Breast epithelium (tissue), 4 donors: ENCODE results near the gene IFT57. TPM values are rescaled to one million over a fixed set of nuclear protein-coding genes. Genes with fewer than 3 reads are reported as not detected.

Experiments
- DNase-seq, 2 donors: peaks; one replicate each; pipeline ENCODE4 v3.0.0-alpha.2; 2019; ENCODE audit warnings: low spot score in 2 of 2
- H3K27ac ChIP-seq, 2 donors: fragments of 200-600 bp; sonication (generic) in 1 of 2; one replicate each; pipeline ENCODE4 v1.5.1; 2016 to 2019; ENCODE audit warnings: mild to moderate bottlenecking in 1 of 2
- H3K27me3 ChIP-seq, 2 donors: fragments of 200-600 bp; sonication (generic) in 1 of 2; one replicate each; pipeline versions ENCODE4 v1.5.1 to v1.6.0; 2017 to 2019; ENCODE audit warnings: control low read depth in 1 of 2, mild to moderate bottlenecking in 1 of 2
- H3K36me3 ChIP-seq: fragments of 200-600 bp; one replicate; pipeline ENCODE4 v1.5.1; 2019
- H3K4me1 ChIP-seq, 2 donors: fragments of 200-600 bp; sonication (generic); one replicate each; pipeline ENCODE4 v1.5.1; 2016 to 2019; ENCODE audit warnings: control low read depth in 1 of 2
- H3K4me3 ChIP-seq, 3 donors: fragments of 200-600 bp; sonication (generic); 1 replicate in 2 of 3; 2 replicates in 1 of 3; pipeline ENCODE4 v1.5.1; 2016 to 2019; ENCODE audit warnings: mild to moderate bottlenecking in 3 of 3, moderate library complexity in 2 of 3
- H3K9me3 ChIP-seq, 2 donors: fragments of 200-600 bp; sonication (generic) in 1 of 2; one replicate each; pipeline ENCODE4 v1.5.1; 2016 to 2019; ENCODE audit warnings: control low read depth in 1 of 2
- CTCF ChIP-seq, 3 donors: fragments of 450-650 bp; IDR thresholded peaks; one replicate each; pipeline ENCODE4 v1.5.1; 2016 to 2017; ENCODE audit warnings: antibody characterized with exemption in 3 of 3, mild to moderate bottlenecking in 3 of 3, moderate library complexity in 3 of 3
- POLR2A ChIP-seq: fragments of 450-650 bp; IDR thresholded peaks from one replicate; pipeline ENCODE4 v1.6.1; 2016; ENCODE audit warnings: antibody characterized with exemption, mild to moderate bottlenecking, moderate library complexity
- POLR2AphosphoS5 ChIP-seq, 3 donors: sonication (generic); formaldehyde crosslinking; IDR thresholded peaks; one replicate each; pipeline ENCODE4 v1.6.1; 2017; ENCODE audit warnings: antibody characterized with exemption in 3 of 3
- intact Hi-C: fragments of 100-400 bp; cut with DNase I; formaldehyde crosslinking; loops from one replicate; pipeline ENCODE4 v1.15.1; 2023; ENCODE audit warnings: low total_unique reads
- total RNA-seq, 3 donors: library from RNA; depleted of rRNA; stranded (reverse); fragments of >200 nt; gene quantifications; one replicate each; pipeline ENCODE4 v1.1.0, GENCODE V29; 2016

The IFT57 gene
- total RNA-seq, 3 donors from 2014 or later = 44.2 to 74.2 (median 68.5) TPM

- Histone ChIP-seq H3K4me1 (no peaks in the 10 kb centered on the region), H3K27me3 (no peaks in the 10 kb centered on the region), H3K4me3 (no peak overlapping the region), H3K27ac (no peak overlapping the region), H3K9me3 (no peaks in the 10 kb centered on the region), H3K36me3 (no peaks in the 10 kb centered on the region)
- no peak for DNase-seq
- TF ChIP-seq CTCF (IDR thresholded peaks at IDR 0.05) (no peak), POLR2AphosphoS5 (IDR thresholded peaks at IDR 0.05) (no peak), POLR2A (no peak)
- intact Hi-C loops = no loop called here
Measured at GRCh38 chr3:108119398-108120104, 102.7 kb downstream of the IFT57 start.

- TF ChIP-seq CTCF (IDR thresholded peaks at IDR 0.05) (no peak), POLR2AphosphoS5 (IDR thresholded peaks at IDR 0.05) (no peak), POLR2A (no peak)
Measured at GRCh38 chr3:108118038-108118768, 104.0 kb downstream of the IFT57 start.

GRCh38 chr3:108117241-108117775, 104.9 kb downstream of the IFT57 start:
- DNase-seq = no peak
- no peaks in the 10 kb centered on the region for H3K4me1 ChIP-seq
- TF ChIP-seq POLR2A (no peak), CTCF (IDR thresholded peaks at IDR 0.05) (no peak), POLR2AphosphoS5 (IDR thresholded peaks at IDR 0.05) (no peak)
- H3K36me3 ChIP-seq = no peaks in the 10 kb centered on the region
- H3K9me3 ChIP-seq = no peaks in the 10 kb centered on the region
- no peak overlapping the region for H3K4me3 ChIP-seq
- no peaks in the 10 kb centered on the region for H3K27me3 ChIP-seq
- intact Hi-C loops = no loop called here
- no peak overlapping the region for H3K27ac ChIP-seq

More at GRCh38 chr3:108118038-108118768, 104.0 kb downstream of the IFT57 start:
- H3K4me3 ChIP-seq = no peak overlapping the region
- no peaks in the 10 kb centered on the region for H3K9me3 ChIP-seq
- DNase-seq = no peak
- no peak overlapping the region for H3K27ac ChIP-seq
- H3K27me3 ChIP-seq = no peaks in the 10 kb centered on the region
- no peaks in the 10 kb centered on the region for H3K4me1 ChIP-seq
- intact Hi-C loops = no loop called here
- no peaks in the 10 kb centered on the region for H3K36me3 ChIP-seq

- no peak overlapping the region for H3K4me3 ChIP-seq
- H3K27me3 ChIP-seq = no peaks in the 10 kb centered on the region
- no peaks in the 10 kb centered on the region for H3K36me3 ChIP-seq
- TF ChIP-seq CTCF (IDR thresholded peaks at IDR 0.05) = no peak
- no peak for TF ChIP-seq POLR2A
- DNase-seq = no peak
- intact Hi-C loops = no loop called here
- no peaks in the 10 kb centered on the region for H3K4me1 ChIP-seq
- no peak overlapping the region for H3K27ac ChIP-seq
- H3K9me3 ChIP-seq = no peaks in the 10 kb centered on the region
Measured at GRCh38 chr3:108114423-108115065, 107.7 kb downstream of the IFT57 start.
